ENCODE measurements around the gene MILR1.
A peak's percentile ranks its signal among the peaks of the same experiment; 100 is the strongest.
"Not testable (repeated sequence)": the region's sequence is repeated elsewhere in the genome, so short reads cannot be mapped to it uniquely, and the experiment has no call there.

The MILR1 gene

DNA sequence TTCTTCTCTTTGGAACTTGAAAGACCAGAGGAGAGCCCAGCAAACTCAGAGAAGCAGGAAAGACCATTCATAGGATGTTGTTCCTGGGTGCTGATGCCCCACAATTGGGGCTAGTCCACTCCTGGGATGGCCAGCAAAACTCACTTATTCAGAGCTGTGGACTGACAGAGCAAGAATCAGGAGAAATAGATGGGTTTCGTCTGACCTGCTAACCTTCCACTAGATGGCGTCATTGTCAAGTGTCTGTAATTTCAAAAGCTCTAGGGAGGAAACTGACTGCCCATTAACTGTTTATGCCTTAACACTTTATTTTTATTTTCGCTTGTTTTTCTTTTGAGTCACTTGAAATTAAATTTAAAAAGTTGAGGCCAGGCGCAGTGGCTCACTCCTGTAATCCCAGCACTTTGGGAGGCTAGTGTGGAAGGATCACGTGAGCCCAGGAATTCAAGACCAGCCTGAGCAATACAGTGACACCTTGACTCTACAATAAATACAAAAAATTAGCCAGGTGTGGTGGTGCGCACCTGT is 28.7 kb upstream of the MILR1 start:
- peak; percentile 54 for TF ChIP-seq CTCF (IDR thresholded peaks at IDR 0.05; ENCODE audit: extremely low read depth, missing control alignments)
- peak; percentile 60 for DNase-seq (ENCODE audit: low spot score)

GRCh38 chr17:64422121-64422520 is 26.8 kb upstream of the MILR1 start:
- DNase-seq (ENCODE audit: low spot score), result not testable (repeated sequence)

DNA sequence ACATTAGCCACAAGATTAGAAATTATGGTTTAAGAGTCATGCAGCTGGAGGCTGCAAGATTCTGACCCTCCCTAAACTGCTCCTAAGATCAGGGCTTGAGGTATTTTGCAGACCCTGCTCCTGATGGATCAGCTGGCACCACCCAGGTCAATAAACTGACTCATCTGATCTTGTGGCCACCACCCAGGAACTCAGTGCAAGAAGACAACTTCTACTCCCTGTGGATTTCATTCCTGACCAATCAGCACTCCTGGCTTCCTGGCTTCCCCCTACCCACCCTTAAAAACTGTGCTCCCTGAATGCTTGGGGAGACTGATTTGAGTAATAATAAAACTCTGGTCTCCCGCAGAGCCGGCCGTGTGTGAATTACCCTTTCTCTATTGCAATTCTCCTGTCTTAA is 25.0 kb upstream of the MILR1 start:
- DNase-seq (ENCODE audit: low spot score), result no peak
- TF ChIP-seq CTCF (IDR thresholded peaks at IDR 0.05; ENCODE audit: extremely low read depth, missing control alignments), result no peak

- no peak for TF ChIP-seq CTCF (IDR thresholded peaks at IDR 0.05; ENCODE audit: extremely low read depth, missing control alignments)
- DNase-seq (ENCODE audit: low spot score), result no peak
Measured at GRCh38 chr17:64424324-64424849, 24.5 kb upstream of the MILR1 start.

DNA sequence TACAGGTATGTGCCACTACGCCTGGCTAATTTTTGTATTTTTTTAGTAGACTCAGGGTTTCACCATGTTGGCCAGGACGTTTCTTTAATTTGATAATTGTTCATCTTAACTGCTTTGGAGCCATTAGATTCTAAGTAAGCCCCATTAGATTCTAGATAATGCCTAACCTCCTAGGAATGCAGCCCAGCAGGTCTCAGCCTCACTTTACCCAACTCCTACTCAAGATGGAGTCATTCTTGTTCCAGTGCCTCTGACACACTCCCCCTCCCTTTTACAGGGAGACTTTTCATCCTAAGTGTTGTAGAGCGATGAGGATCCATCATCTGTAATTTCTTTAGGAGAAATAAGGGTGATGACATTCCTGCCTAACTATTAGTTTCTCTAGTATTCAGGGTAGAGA is 23.7 kb upstream of the MILR1 start:
- DNase-seq (ENCODE audit: low spot score), result no peak
- no peak for TF ChIP-seq CTCF (IDR thresholded peaks at IDR 0.05; ENCODE audit: extremely low read depth, missing control alignments)

DNA sequence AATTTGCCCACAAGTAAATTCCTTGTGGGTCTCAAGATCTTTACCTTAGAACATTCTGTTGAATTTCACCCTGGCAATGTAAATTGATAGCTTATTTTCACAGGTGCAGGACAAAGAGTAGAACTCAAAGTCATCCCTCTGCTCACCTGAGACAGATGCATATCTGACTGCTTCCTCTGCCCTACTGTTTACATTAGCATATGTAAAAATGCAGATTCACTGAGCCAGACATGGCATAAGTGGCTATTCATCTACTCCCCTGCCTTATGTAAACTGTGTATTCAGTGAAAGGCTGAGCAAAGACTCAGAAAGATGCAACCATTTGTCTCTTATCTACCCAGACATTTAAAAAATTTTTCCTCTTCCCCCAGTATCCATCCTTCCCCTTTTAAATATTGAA is 22.3 kb upstream of the MILR1 start:
- no peak for DNase-seq (ENCODE audit: low spot score)
- no peak for TF ChIP-seq CTCF (IDR thresholded peaks at IDR 0.05; ENCODE audit: extremely low read depth, missing control alignments)

- no peak for DNase-seq (ENCODE audit: low spot score)
Measured at GRCh38 chr17:64428406-64428805, 20.5 kb upstream of the MILR1 start.

DNA sequence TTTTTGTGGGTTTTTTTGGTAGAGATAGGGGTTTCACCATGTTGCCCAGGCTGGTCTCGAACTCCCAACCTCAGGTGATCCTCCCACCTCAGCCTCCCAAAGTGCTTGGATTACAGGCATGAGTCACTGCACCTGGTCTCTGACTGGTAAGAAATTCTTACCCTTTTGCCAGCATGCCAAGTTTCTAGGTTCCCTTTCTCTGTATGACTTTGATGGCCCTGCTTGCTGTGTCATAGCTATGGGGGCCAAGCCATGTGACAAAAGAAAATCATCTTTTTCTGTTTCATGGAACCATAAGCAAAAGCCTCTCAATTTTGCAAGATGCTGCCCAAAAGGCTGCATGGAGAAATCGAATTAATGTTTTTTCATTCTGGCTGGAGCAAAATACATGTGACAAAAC is 18.9 kb upstream of the MILR1 start:
- not testable (repeated sequence) for DNase-seq (ENCODE audit: low spot score)

More at GRCh38 chr17:64428406-64428805, 20.5 kb upstream of the MILR1 start:
- no peak for TF ChIP-seq CTCF (IDR thresholded peaks at IDR 0.05; ENCODE audit: extremely low read depth, missing control alignments)
